Pulmonary artery endothelial cell (primary cell): ENCODE measurements around the gene VILL. TPM values are rescaled to one million over a fixed set of nuclear protein-coding genes. Genes with fewer than 3 reads are reported as not detected.

Experiments used
- DNase-seq: peaks from one replicate; pipeline ENCODE4 v3.0.0-alpha.2; 2011; ENCODE audit warnings: low read depth, low spot score
- total RNA-seq: library from RNA; depleted of rRNA; stranded (reverse); fragments of >200 nt; gene quantifications from 2 replicates; pipeline ENCODE4 v1.2.3, GENCODE V29; 2014

VILL gene
- total RNA-seq, 1 donor from 2014 or later = 5.6 TPM

DNA sequence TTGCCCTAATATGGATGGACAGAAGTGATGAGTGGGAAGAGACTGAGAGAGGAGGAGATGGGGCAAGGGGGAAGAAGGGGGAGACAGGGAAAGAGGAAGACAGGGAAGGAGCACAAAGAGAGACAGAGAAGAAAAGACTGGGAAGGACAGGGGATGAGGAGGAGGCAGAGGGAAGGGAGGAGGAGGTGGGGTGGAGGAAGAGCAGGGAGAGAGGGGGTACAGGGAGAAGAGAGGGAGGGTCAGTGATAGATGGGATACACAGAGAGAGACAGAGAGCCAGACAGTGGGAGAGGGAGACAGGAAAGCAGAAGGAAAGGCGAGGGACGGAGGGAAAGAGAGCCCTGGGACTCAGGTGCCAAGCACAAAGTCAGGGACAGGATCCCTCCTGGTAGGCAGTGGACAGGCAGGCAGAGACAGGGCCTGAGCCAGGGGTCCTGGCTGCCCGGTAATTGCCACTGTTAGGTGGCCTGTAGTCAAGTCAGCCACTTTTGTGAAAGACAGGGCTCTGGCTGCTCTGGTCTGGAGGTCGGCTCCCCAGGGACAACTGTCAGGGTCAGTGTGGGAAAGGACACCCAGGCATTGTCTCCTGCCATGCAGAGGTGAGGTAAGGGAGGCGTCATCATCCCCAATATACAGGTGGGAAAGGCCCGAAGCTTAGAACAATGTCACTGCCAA is 9.8 kb downstream of the VILL start:
- DNase-seq = no peak

- no peak for DNase-seq
Observed at GRCh38 chr3:38000965-38001455, 10.4 kb downstream of the VILL start.

DNA sequence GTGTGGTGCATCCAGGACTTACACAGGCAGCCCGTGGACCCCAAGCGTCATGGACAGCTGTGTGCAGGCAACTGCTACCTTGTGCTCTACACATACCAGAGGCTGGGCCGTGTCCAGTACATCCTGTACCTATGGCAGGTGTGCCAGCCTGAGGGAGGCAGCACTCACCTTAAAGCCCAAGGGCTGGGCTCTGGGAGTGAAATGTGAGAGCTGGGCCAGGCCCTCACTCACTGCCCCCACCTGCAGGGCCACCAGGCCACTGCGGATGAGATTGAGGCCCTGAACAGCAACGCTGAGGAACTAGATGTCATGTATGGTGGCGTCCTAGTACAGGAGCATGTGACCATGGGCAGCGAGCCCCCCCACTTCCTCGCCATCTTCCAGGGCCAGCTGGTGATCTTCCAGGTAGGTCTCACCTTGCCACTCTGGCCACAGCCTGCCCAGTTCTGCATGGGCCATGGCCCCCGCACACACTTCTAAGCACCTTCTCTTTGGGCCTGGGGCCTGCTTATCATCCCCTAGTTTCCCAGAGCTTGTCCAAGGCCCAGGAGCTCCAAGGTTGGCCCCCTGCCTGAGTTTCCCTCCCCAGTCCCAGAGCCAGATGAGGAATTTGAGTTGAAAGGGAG is 11.0 kb downstream of the VILL start:
- no peak for DNase-seq

DNA sequence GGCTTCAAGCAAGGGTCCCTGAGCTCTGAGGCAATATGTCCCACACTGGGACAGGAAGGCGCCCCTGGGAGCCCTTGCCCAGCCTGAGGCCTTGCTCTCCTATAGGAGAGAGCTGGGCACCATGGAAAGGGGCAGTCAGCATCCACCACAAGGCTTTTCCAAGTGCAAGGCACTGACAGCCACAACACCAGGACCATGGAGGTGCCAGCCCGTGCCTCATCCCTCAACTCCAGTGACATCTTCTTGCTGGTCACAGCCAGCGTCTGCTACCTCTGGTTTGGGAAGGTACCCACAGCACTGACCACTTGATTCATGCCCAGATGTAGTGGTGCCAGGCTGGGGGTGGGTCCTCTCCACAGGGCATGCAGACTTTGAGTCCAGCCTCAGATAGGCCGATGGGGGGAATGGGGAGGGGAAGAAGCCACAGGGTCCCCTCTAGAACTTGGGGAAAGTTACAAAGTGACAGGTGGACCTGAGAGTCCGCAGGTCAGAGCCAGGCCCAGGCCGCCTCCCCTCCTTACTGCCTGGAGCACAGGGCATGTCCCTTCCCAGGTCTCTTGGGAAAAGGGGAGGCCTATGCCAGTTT is 11.8 kb downstream of the VILL start:
- no peak for DNase-seq

- DNase-seq = no peak
Observed at GRCh38 chr3:38002940-38003339, 12.4 kb downstream of the VILL start.

DNA sequence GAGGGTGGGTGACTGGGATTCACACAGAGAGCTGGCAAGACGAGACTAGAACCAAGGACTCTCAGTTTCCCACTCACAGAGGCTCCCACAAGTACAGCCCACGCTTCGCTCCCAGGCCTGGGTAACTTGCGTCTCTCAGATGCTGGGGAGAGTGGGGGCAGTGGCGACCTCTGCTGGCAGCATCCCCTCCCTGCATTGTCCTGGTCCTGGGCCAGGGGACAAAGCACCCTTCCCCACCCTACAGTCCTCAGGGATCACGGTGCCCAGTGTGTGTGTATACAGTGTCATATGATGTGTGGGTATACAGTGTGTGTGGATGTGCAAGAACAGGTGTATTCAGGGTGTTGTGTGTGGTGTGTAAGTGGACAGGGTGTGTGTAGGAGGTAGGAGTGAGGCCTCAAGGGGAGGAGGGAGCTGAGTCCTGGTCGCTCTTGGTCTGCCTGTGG is 12.8 kb downstream of the VILL start:
- DNase-seq = no peak

- DNase-seq = no peak
Observed at GRCh38 chr3:38003817-38004414, 13.3 kb downstream of the VILL start.

- no peak for DNase-seq
Observed at GRCh38 chr3:38004415-38005075, 14.0 kb downstream of the VILL start.

GRCh38 chr3:38005076-38006020 is 14.8 kb downstream of the VILL start:
- no peak for DNase-seq

- no peak for DNase-seq
Observed at GRCh38 chr3:38006031-38006430, 15.4 kb downstream of the VILL start.

GRCh38 chr3:38006445-38006995 is 15.9 kb downstream of the VILL start:
- no peak for DNase-seq

DNA sequence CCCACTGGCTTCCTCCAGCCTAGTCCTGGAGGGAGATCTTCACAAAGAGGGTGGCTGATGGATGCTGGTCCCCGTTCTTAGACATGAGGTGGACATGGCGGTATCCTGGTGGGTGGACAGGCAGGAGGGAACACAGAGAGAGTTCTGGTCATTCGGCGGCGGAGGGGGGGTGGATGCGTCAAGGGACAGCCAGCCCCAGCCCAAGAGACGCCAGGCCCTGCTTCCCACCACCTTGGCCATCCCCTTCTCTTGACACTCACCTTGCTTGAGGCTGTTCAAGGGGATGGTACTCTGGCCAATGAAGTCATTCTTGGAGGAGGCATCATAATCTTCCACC is 17.1 kb downstream of the VILL start:
- no peak for DNase-seq

DNA sequence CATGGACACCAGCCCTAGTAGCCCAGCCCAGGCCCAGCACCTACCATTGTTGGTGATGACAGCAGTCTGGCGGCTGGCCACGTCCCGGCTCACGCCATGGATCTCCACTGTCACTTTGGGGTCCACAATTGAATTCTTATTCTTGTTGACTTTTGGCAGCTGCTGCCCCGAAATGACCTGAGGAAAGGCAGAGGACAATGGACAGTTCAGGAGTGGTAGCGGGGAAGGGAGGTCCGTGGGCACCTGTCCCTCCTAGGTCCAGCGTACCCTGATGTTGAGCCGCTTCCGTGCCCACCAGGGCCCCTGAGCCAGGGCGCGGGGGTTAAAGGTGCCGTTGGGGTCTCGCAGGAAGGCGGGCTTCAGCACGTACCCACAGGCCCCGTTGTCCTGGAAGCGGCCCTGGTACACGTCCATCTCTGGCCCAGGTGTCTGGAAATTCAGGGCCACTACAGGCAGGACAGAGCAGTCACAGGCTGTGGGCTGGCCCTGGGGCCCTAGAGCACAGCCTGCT is 17.7 kb downstream of the VILL start:
- no peak for DNase-seq

GRCh38 chr3:38008971-38009580 is 18.5 kb downstream of the VILL start:
- DNase-seq = no peak

DNA sequence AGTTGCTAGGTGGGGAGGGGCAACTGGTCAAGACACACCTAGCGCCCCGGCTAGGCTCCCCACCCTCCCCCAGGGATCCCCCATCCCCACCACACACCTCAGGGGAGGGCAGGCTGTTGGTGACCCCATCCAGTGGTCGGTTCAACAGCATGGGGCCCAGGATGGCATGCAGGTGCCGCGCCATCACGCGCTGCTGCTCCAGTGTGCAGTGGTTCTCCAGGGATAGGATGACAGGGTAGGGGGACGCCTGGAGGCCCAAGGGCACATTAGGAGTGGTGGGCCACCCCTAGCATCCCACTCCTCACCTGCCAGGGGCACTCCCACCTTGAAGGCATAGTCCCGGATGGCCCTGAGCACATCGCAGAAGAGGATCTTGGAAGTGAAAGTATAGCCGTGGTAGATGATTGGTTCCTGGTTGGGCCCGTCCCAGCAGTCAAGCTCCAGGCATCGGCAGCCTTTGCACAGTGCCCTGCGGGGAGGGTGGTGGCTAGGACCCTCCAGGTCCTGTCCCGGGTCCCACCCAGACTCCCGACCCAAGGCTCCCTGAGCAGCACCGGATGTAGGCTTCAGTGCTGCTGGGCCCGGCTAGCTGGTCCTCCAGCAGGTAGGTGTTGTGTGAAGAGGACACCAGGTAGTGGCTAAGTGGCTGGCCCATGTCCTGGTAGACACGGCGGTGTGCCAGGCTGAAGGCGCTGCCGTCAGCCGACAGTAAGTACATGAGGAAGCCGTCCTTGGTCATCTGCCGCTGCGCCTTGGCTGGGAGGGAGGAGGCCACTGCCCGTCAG is 19.4 kb downstream of the VILL start:
- DNase-seq = no peak

GRCh38 chr3:38011111-38011510 is 20.5 kb downstream of the VILL start:
- DNase-seq = no peak

GRCh38 chr3:38015485-38015884 is 24.9 kb downstream of the VILL start:
- no peak for DNase-seq

DNA sequence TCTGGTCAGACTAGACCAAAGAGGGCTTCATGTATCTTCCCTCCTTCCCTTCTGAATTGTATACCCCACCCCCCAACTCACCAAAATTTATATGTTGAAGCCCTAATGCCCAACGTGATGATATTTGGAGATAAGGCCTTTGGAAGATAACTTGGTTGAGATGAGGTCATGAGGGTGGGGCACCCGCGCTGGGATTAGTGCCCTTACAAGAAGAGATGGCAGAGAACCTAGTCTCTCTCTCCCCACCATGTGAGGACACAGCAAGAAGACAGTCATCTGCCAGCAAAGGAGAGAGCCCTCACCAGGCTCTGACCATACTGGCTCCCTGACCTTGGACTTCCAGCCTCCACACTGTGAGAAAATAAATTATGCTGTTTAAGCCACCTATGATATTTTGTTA is 25.4 kb downstream of the VILL start:
- no peak for DNase-seq

GRCh38 chr3:38016410-38016809 is 25.8 kb downstream of the VILL start:
- no peak for DNase-seq
